GM23338 (cell line): ENCODE results near the gene FAM83C. TPM values are rescaled to one million over a fixed set of nuclear protein-coding genes. Genes with fewer than 3 reads are reported as not detected.

ENCODE experiments used
- ATAC-seq: fragments of 200-7000 bp; cut with Tn5 transposase; 3 replicates; pipeline ENCODE4 v1.9.1; 2020
- DNase-seq: peaks from one replicate; pipeline ENCODE4 v3.0.0-alpha.2; 2015; ENCODE audit warnings: low spot score
- H2AFZ ChIP-seq: fragments of 200-600 bp; sonication (generic); 2 replicates; pipeline ENCODE4 v1.8.0; 2016; ENCODE audit warnings: antibody characterized with exemption, mild to moderate bottlenecking, moderate library complexity
- H3F3A ChIP-seq: fragments of 200-600 bp; sonication (generic); replicated peaks from 2 replicates; pipeline ENCODE4 v1.8.0; 2017; ENCODE audit warnings: antibody characterized with exemption, mixed run types, low read depth
- H3K27ac ChIP-seq: fragments of 200-600 bp; sonication (generic); 2 replicates; pipeline ENCODE4 v1.6.1; 2016; ENCODE audit warnings: low read depth
- H3K27me3 ChIP-seq: fragments of 200-600 bp; sonication (generic); 2 replicates; pipeline ENCODE4 v1.8.0; 2016; ENCODE audit warnings: mild to moderate bottlenecking, mixed run types, moderate library complexity; ENCODE audit not compliant: insufficient read depth
- H3K36me3 ChIP-seq: fragments of 200-600 bp; sonication (generic); 2 replicates; pipeline ENCODE4 v1.8.0; 2016; ENCODE audit warnings: mild to moderate bottlenecking; ENCODE audit not compliant: insufficient read depth
- H3K4me1 ChIP-seq: fragments of 200-600 bp; sonication (generic); 2 replicates; pipeline ENCODE4 v1.8.0; 2016; ENCODE audit warnings: mild to moderate bottlenecking, moderate library complexity; ENCODE audit not compliant: insufficient read depth
- H3K4me2 ChIP-seq: fragments of 200-600 bp; sonication (generic); 2 replicates; pipeline ENCODE4 v1.7.1; 2017; ENCODE audit warnings: mixed run types
- H3K4me3 ChIP-seq: fragments of 200-600 bp; sonication (generic); 2 replicates; pipeline ENCODE4 v1.6.1; 2016; ENCODE audit warnings: mixed run types
- H3K79me2 ChIP-seq: fragments of 200-600 bp; sonication (generic); replicated peaks from 2 replicates; pipeline ENCODE4 v1.8.0; 2017; ENCODE audit warnings: mild to moderate bottlenecking; ENCODE audit not compliant: insufficient read depth
- H3K9me2 ChIP-seq: fragments of 200-600 bp; sonication (generic); 2 replicates; pipeline ENCODE4 v1.8.0; 2017; ENCODE audit not compliant: insufficient read depth
- H4K20me1 ChIP-seq: fragments of 200-600 bp; sonication (generic); replicated peaks from 2 replicates; pipeline ENCODE4 v1.8.0; 2017; ENCODE audit warnings: mild to moderate bottlenecking; ENCODE audit not compliant: insufficient read depth
- H3K27ac Mint-ChIP-seq: 2 replicates; pipeline ENCODE4 v1.8.0; 2020; ENCODE audit warnings: inconsistent platforms, mild to moderate bottlenecking, moderate library complexity, mixed read lengths
- H3K27me3 Mint-ChIP-seq: 3 replicates; pipeline ENCODE4 v1.8.0; 2022; ENCODE audit warnings: low read depth, mild to moderate bottlenecking, moderate library complexity, mixed read lengths, inconsistent platforms; ENCODE audit not compliant: insufficient read depth, poor library complexity
- H3K36me3 Mint-ChIP-seq: 3 replicates; pipeline ENCODE4 v1.8.0; 2021; ENCODE audit warnings: low read depth, mild to moderate bottlenecking, inconsistent platforms, moderate library complexity, mixed read lengths
- H3K4me1 Mint-ChIP-seq: 3 replicates; pipeline ENCODE4 v1.8.0; 2020; ENCODE audit warnings: mild to moderate bottlenecking, inconsistent platforms, mixed read lengths
- H3K4me3 Mint-ChIP-seq: 3 replicates; pipeline ENCODE4 v1.8.0; 2021; ENCODE audit warnings: moderate library complexity, mild to moderate bottlenecking, inconsistent platforms, mixed read lengths
- H3K9me3 Mint-ChIP-seq: 3 replicates; pipeline ENCODE4 v1.8.0; 2020; ENCODE audit warnings: moderate library complexity, mild to moderate bottlenecking, inconsistent platforms, mixed read lengths
- CREB1 ChIP-seq: fragments of 250-450 bp; sonication (Bioruptor Pico); IDR thresholded peaks from 2 replicates; pipeline ENCODE4 v1.5.0; 2020; ENCODE audit warnings: low read depth, mild to moderate bottlenecking, moderate library complexity
- EZH2 ChIP-seq: fragments of 200-600 bp; sonication (generic); IDR thresholded peaks from one replicate; pipeline ENCODE4 v1.8.0; 2017; ENCODE audit warnings: antibody characterized with exemption, mild to moderate bottlenecking, low read depth; ENCODE audit not compliant: unreplicated experiment
- EZH2phosphoT487 ChIP-seq: fragments of 200-600 bp; sonication (generic); IDR thresholded peaks from one replicate; pipeline ENCODE4 v1.8.1; 2018; ENCODE audit warnings: antibody characterized with exemption; ENCODE audit not compliant: unreplicated experiment
- JUNB ChIP-seq: IDR thresholded peaks from one replicate; pipeline ENCODE4 v1.6.1; 2016; ENCODE audit warnings: antibody characterized with exemption; ENCODE audit not compliant: unreplicated experiment
- NANOG ChIP-seq: IDR thresholded peaks from 2 replicates; pipeline ENCODE4 v1.6.1; 2016; ENCODE audit warnings: antibody characterized with exemption, borderline replicate concordance
- POLR2AphosphoS5 ChIP-seq: IDR thresholded peaks from 2 replicates; pipeline ENCODE4 v1.6.1; 2016; ENCODE audit warnings: antibody characterized with exemption, low read depth
- STAT1 ChIP-seq: IDR thresholded peaks from one replicate; pipeline ENCODE4 v1.6.1; 2016; ENCODE audit warnings: antibody characterized with exemption; ENCODE audit not compliant: unreplicated experiment
- ZNF114 ChIP-seq: fragments of 250-450 bp; sonication (Bioruptor Pico); IDR thresholded peaks from 2 replicates; pipeline ENCODE4 v1.5.0; 2020; ENCODE audit warnings: mild to moderate bottlenecking, moderate library complexity
- ZNF331 ChIP-seq: fragments of 250-450 bp; sonication (Bioruptor Pico); IDR thresholded peaks from 2 replicates; pipeline ENCODE4 v1.5.0; 2020; ENCODE audit warnings: low read depth, mild to moderate bottlenecking, moderate library complexity
- polyA plus RNA-seq: library from polyadenylated mRNA; unstranded; fragments of >200 nt; fragmentation: Nextera tagmentation; extraction: Ambion mirVana; gene quantifications from 2 replicates; pipeline ENCODE4 v1.2.1, GENCODE V29; 2016
- total RNA-seq: library from RNA; depleted of rRNA; stranded (reverse); fragments of >200 nt; shearing (Covaris generic); gene quantifications from 2 replicates; pipeline ENCODE4 v1.2.3, GENCODE V29; 2014
- TF ChIP-seq, protein P1 (sequence below), 2 experiments: fragments of 200-600 bp in 1 of 2; sonication (generic) in 1 of 2; conservative IDR thresholded peaks; 2 replicates each; pipeline versions ENCODE4 v1.5.1 to v1.6.1; 2016 to 2017; ENCODE audit warnings: antibody characterized with exemption in 2 of 2, low read depth in 2 of 2, mild to moderate bottlenecking in 2 of 2, moderate library complexity in 1 of 2
- TF ChIP-seq, protein P2 (sequence below): IDR thresholded peaks from one replicate; pipeline ENCODE4 v1.6.1; 2018; ENCODE audit warnings: antibody characterized with exemption; ENCODE audit not compliant: unreplicated experiment
- TF ChIP-seq, protein P3 (sequence below): fragments of 250-450 bp; sonication (Bioruptor Pico); IDR thresholded peaks from 2 replicates; pipeline ENCODE4 v1.5.0; 2020; ENCODE audit warnings: mild to moderate bottlenecking, moderate library complexity
- TF ChIP-seq, protein P4 (sequence below): IDR thresholded peaks from 2 replicates; pipeline ENCODE4 v1.6.1; 2016; ENCODE audit warnings: antibody characterized with exemption

FAM83C gene
- total and polyA plus RNA-seq, 2 experiments from 2014 or later: 0.10 TPM; not detected in 1

DNA sequence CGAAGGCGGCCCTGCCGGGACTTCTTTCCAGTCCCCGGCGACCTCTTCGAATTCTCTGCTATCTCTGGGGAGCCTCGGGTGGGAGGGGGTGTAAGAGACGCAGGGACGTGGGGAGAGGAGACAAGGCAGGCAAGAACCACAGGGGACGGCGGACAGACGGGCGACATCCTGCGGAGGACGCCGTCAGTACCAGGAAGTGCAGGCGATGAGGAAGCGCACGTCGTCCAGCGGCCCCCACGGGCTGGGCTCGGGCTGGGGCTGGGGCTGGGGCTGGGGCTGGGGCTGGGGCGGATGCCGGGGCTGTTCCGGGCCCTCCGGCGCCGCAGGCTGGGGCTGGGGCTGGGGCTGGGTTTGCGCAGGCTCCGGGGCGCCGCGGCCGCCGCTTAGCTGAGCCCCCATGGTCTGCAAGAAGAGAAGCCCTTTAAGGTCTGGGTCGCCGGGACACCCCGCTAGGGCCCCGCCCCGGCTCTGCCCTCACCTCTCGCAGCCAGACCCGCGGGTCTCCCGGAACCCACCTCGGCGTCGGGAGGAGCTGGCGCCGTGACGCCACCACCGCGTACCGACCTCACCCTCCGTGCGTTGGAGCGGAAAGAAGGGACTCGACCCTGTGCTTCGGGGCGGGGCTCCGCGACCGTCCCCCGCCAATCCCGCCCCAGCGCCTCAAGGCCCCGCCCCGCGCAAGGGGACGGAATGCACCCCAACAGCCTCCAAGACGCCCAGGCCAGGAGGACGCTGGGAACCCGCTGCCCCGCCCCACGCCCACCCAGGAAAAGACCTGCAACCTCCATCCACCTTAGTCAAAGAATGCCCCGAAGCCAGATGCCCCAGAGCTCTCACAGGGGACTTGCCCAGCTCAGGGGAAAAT is 14.5 kb downstream of the FAM83C start, which contains the start of gene MMP24OS:
Gene MMP24OS (minus strand): TSS at position 592 of the 865 bp plus-strand sequence. CDS start 193 bp downstream, at position 399.
- H3K4me3 Mint-ChIP-seq: peak within 1 kb of the TSS; percentile 86
- Histone ChIP-seq H3K4me1 (peaks cover 11% of the 10 kb centered on the region; the same call in 1 of the 2 replicates), H3K4me2 (peak within 1 kb of the TSS; percentile 97), H2AFZ (no peak within 1 kb of the TSS), H3K9me2 (no peaks in the 10 kb centered on the region), H3K4me3 (peak within 1 kb of the TSS; percentile 83), H3K27ac (peak within 1 kb of the TSS; percentile 98), H3F3A (peaks cover 41% of the 10 kb centered on the region), H3K27me3 (no peaks in the 10 kb centered on the region), H4K20me1 (0 out of 2 replicates have a peak, but pooled peaks cover 17% of the 10 kb centered on the region), H3K79me2 (peaks cover 26% of the 10 kb centered on the region), H3K36me3 (peaks cover 14% of the 10 kb centered on the region)
- TF ChIP-seq JUNB (no peak), EZH2phosphoT487 (no peak), ZNF331 (CRISPR knock-in tag) (no peak), STAT1 (no peak), CREB1 (CRISPR knock-in tag) (peak; percentile 83), ZNF114 (CRISPR knock-in tag) (no peak), EZH2 (no peak), POLR2AphosphoS5 (peak; percentile 96), NANOG (no peak)
- TF ChIP-seq, protein P1, sequence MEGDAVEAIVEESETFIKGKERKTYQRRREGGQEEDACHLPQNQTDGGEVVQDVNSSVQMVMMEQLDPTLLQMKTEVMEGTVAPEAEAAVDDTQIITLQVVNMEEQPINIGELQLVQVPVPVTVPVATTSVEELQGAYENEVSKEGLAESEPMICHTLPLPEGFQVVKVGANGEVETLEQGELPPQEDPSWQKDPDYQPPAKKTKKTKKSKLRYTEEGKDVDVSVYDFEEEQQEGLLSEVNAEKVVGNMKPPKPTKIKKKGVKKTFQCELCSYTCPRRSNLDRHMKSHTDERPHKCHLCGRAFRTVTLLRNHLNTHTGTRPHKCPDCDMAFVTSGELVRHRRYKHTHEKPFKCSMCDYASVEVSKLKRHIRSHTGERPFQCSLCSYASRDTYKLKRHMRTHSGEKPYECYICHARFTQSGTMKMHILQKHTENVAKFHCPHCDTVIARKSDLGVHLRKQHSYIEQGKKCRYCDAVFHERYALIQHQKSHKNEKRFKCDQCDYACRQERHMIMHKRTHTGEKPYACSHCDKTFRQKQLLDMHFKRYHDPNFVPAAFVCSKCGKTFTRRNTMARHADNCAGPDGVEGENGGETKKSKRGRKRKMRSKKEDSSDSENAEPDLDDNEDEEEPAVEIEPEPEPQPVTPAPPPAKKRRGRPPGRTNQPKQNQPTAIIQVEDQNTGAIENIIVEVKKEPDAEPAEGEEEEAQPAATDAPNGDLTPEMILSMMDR (conservative IDR thresholded peaks at IDR 0.05; ENCODE audit: low read depth in 2 of 2): peak in 1 of 2 experiments; percentile 42; a peak in 2 of 4 replicates
- TF ChIP-seq, protein P2, sequence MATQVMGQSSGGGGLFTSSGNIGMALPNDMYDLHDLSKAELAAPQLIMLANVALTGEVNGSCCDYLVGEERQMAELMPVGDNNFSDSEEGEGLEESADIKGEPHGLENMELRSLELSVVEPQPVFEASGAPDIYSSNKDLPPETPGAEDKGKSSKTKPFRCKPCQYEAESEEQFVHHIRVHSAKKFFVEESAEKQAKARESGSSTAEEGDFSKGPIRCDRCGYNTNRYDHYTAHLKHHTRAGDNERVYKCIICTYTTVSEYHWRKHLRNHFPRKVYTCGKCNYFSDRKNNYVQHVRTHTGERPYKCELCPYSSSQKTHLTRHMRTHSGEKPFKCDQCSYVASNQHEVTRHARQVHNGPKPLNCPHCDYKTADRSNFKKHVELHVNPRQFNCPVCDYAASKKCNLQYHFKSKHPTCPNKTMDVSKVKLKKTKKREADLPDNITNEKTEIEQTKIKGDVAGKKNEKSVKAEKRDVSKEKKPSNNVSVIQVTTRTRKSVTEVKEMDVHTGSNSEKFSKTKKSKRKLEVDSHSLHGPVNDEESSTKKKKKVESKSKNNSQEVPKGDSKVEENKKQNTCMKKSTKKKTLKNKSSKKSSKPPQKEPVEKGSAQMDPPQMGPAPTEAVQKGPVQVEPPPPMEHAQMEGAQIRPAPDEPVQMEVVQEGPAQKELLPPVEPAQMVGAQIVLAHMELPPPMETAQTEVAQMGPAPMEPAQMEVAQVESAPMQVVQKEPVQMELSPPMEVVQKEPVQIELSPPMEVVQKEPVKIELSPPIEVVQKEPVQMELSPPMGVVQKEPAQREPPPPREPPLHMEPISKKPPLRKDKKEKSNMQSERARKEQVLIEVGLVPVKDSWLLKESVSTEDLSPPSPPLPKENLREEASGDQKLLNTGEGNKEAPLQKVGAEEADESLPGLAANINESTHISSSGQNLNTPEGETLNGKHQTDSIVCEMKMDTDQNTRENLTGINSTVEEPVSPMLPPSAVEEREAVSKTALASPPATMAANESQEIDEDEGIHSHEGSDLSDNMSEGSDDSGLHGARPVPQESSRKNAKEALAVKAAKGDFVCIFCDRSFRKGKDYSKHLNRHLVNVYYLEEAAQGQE: no peak
- TF ChIP-seq, protein P3, sequence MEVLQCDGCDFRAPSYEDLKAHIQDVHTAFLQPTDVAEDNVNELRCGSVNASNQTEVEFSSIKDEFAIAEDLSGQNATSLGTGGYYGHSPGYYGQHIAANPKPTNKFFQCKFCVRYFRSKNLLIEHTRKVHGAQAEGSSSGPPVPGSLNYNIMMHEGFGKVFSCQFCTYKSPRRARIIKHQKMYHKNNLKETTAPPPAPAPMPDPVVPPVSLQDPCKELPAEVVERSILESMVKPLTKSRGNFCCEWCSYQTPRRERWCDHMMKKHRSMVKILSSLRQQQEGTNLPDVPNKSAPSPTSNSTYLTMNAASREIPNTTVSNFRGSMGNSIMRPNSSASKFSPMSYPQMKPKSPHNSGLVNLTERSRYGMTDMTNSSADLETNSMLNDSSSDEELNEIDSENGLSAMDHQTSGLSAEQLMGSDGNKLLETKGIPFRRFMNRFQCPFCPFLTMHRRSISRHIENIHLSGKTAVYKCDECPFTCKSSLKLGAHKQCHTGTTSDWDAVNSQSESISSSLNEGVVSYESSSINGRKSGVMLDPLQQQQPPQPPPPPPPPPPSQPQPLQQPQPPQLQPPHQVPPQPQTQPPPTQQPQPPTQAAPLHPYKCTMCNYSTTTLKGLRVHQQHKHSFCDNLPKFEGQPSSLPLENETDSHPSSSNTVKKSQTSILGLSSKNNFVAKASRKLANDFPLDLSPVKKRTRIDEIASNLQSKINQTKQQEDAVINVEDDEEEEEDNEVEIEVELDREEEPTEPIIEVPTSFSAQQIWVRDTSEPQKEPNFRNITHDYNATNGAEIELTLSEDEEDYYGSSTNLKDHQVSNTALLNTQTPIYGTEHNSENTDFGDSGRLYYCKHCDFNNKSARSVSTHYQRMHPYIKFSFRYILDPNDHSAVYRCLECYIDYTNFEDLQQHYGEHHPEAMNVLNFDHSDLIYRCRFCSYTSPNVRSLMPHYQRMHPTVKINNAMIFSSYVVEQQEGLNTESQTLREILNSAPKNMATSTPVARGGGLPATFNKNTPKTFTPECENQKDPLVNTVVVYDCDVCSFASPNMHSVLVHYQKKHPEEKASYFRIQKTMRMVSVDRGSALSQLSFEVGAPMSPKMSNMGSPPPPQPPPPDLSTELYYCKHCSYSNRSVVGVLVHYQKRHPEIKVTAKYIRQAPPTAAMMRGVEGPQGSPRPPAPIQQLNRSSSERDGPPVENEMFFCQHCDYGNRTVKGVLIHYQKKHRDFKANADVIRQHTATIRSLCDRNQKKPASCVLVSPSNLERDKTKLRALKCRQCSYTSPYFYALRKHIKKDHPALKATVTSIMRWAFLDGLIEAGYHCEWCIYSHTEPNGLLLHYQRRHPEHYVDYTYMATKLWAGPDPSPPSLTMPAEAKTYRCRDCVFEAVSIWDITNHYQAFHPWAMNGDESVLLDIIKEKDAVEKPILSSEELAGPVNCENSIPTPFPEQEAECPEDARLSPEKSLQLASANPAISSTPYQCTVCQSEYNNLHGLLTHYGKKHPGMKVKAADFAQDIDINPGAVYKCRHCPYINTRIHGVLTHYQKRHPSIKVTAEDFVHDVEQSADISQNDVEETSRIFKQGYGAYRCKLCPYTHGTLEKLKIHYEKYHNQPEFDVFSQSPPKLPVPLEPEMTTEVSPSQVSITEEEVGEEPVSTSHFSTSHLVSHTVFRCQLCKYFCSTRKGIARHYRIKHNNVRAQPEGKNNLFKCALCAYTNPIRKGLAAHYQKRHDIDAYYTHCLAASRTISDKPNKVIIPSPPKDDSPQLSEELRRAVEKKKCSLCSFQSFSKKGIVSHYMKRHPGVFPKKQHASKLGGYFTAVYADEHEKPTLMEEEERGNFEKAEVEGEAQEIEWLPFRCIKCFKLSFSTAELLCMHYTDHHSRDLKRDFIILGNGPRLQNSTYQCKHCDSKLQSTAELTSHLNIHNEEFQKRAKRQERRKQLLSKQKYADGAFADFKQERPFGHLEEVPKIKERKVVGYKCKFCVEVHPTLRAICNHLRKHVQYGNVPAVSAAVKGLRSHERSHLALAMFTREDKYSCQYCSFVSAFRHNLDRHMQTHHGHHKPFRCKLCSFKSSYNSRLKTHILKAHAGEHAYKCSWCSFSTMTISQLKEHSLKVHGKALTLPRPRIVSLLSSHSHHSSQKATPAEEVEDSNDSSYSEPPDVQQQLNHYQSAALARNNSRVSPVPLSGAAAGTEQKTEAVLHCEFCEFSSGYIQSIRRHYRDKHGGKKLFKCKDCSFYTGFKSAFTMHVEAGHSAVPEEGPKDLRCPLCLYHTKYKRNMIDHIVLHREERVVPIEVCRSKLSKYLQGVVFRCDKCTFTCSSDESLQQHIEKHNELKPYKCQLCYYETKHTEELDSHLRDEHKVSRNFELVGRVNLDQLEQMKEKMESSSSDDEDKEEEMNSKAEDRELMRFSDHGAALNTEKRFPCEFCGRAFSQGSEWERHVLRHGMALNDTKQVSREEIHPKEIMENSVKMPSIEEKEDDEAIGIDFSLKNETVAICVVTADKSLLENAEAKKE: no peak
- TF ChIP-seq, protein P4, sequence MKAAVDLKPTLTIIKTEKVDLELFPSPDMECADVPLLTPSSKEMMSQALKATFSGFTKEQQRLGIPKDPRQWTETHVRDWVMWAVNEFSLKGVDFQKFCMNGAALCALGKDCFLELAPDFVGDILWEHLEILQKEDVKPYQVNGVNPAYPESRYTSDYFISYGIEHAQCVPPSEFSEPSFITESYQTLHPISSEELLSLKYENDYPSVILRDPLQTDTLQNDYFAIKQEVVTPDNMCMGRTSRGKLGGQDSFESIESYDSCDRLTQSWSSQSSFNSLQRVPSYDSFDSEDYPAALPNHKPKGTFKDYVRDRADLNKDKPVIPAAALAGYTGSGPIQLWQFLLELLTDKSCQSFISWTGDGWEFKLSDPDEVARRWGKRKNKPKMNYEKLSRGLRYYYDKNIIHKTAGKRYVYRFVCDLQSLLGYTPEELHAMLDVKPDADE: 0 out of 2 replicates have a peak, but pooled peaks have one; percentile 11
- H3K27me3 Mint-ChIP-seq: peaks cover 37% of the 10 kb centered on the region
- H3K9me3 Mint-ChIP-seq: no peaks in the 10 kb centered on the region; the same call in 2 of the 3 replicates
- peak within 1 kb of the TSS; percentile 96 for H3K27ac Mint-ChIP-seq
- peaks cover 46% of the 10 kb centered on the region for H3K36me3 Mint-ChIP-seq
- H3K4me1 Mint-ChIP-seq: peaks cover 11% of the 10 kb centered on the region; the same call in 2 of the 3 replicates
- peak; percentile 85 for ATAC-seq
- peak; percentile 95 for DNase-seq
